HL-60 (cell line): ENCODE data around the gene CLCF1.

Source experiments
- DNase-seq, 2 experiments: peaks; one replicate each; pipeline ENCODE4 v3.0.0-alpha.2; 2010 to 2020; ENCODE audit warnings: low read depth in 1 of 2, low spot score in 1 of 2
- H3K27ac ChIP-seq: fragments of 250-450 bp; sonication (Bioruptor Pico); replicated peaks from 2 replicates; pipeline ENCODE4 v1.5.1; 2020; ENCODE audit warnings: mild to moderate bottlenecking, moderate library complexity
- H3K27me3 ChIP-seq: fragments of 250-450 bp; sonication (Bioruptor Pico); 2 replicates; pipeline ENCODE4 v1.5.1; 2021; ENCODE audit warnings: mild to moderate bottlenecking, moderate library complexity; ENCODE audit not compliant: insufficient read depth, poor library complexity, severe bottlenecking
- H3K4me3 ChIP-seq: replicated peaks from 2 replicates; pipeline ENCODE4 v1.5.1; 2011; ENCODE audit warnings: mild to moderate bottlenecking, control low read depth, low read length; ENCODE audit not compliant: insufficient read depth
- GABPA ChIP-seq: IDR thresholded peaks from 2 replicates; pipeline ENCODE4 v1.6.1; 2012; ENCODE audit warnings: low read depth
- POLR2AphosphoS5 ChIP-seq: IDR thresholded peaks from 2 replicates; pipeline ENCODE4 v1.6.1; 2012; ENCODE audit warnings: low read depth
- SPI1 ChIP-seq: IDR thresholded peaks from 2 replicates; pipeline ENCODE4 v1.6.1; 2012; ENCODE audit warnings: low read depth, mild to moderate bottlenecking, borderline replicate concordance
- TF ChIP-seq, protein P1 (sequence below): IDR thresholded peaks from one replicate; pipeline ENCODE4 v1.5.1; 2011; ENCODE audit warnings: low read length, control low read depth, inconsistent platforms; ENCODE audit not compliant: insufficient read depth
- TF ChIP-seq, protein P2 (sequence below): IDR thresholded peaks from 2 replicates; pipeline ENCODE4 v1.6.1; 2012; ENCODE audit warnings: low read depth; ENCODE audit not compliant: insufficient replicate concordance

The CLCF1 gene

DNA sequence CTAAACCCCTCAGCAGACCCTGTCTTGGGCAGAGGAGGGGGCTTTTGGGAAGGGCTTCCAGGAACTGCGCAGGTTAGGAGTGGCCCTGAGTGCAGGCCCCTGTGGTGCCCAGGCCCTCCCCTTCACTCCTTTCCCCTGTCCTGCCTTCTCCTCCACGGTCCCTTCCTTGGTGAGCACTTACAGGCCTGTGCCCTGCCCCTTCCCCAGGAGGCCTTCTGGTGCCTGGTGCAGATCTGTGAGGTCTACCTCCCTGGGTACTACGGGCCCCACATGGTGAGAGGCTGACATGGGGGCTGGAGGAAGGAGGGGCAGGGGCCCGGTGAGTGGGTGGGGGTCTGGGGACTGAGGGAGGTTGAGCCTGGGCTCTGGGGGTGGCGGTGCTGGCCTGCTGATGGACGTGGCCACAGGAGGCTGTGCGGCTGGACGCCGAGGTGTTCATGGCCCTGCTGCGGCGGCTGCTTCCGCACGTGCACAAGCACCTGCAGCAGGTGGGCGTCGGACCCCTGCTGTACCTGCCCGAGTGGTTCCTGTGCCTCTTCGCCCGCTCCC, 33.1 kb upstream of the CLCF1 start:
- Histone ChIP-seq H3K27ac (peak overlapping the region; percentile 94), H3K4me3 (no peak overlapping the region), H3K27me3 (no peaks in the 10 kb centered on the region)
- DNase-seq: no peak
- TF ChIP-seq, protein P1, sequence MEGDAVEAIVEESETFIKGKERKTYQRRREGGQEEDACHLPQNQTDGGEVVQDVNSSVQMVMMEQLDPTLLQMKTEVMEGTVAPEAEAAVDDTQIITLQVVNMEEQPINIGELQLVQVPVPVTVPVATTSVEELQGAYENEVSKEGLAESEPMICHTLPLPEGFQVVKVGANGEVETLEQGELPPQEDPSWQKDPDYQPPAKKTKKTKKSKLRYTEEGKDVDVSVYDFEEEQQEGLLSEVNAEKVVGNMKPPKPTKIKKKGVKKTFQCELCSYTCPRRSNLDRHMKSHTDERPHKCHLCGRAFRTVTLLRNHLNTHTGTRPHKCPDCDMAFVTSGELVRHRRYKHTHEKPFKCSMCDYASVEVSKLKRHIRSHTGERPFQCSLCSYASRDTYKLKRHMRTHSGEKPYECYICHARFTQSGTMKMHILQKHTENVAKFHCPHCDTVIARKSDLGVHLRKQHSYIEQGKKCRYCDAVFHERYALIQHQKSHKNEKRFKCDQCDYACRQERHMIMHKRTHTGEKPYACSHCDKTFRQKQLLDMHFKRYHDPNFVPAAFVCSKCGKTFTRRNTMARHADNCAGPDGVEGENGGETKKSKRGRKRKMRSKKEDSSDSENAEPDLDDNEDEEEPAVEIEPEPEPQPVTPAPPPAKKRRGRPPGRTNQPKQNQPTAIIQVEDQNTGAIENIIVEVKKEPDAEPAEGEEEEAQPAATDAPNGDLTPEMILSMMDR: no peak
- TF ChIP-seq SPI1 (no peak), POLR2AphosphoS5 (no peak), GABPA (no peak)
- TF ChIP-seq, protein P2, sequence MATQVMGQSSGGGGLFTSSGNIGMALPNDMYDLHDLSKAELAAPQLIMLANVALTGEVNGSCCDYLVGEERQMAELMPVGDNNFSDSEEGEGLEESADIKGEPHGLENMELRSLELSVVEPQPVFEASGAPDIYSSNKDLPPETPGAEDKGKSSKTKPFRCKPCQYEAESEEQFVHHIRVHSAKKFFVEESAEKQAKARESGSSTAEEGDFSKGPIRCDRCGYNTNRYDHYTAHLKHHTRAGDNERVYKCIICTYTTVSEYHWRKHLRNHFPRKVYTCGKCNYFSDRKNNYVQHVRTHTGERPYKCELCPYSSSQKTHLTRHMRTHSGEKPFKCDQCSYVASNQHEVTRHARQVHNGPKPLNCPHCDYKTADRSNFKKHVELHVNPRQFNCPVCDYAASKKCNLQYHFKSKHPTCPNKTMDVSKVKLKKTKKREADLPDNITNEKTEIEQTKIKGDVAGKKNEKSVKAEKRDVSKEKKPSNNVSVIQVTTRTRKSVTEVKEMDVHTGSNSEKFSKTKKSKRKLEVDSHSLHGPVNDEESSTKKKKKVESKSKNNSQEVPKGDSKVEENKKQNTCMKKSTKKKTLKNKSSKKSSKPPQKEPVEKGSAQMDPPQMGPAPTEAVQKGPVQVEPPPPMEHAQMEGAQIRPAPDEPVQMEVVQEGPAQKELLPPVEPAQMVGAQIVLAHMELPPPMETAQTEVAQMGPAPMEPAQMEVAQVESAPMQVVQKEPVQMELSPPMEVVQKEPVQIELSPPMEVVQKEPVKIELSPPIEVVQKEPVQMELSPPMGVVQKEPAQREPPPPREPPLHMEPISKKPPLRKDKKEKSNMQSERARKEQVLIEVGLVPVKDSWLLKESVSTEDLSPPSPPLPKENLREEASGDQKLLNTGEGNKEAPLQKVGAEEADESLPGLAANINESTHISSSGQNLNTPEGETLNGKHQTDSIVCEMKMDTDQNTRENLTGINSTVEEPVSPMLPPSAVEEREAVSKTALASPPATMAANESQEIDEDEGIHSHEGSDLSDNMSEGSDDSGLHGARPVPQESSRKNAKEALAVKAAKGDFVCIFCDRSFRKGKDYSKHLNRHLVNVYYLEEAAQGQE: no peak

DNA sequence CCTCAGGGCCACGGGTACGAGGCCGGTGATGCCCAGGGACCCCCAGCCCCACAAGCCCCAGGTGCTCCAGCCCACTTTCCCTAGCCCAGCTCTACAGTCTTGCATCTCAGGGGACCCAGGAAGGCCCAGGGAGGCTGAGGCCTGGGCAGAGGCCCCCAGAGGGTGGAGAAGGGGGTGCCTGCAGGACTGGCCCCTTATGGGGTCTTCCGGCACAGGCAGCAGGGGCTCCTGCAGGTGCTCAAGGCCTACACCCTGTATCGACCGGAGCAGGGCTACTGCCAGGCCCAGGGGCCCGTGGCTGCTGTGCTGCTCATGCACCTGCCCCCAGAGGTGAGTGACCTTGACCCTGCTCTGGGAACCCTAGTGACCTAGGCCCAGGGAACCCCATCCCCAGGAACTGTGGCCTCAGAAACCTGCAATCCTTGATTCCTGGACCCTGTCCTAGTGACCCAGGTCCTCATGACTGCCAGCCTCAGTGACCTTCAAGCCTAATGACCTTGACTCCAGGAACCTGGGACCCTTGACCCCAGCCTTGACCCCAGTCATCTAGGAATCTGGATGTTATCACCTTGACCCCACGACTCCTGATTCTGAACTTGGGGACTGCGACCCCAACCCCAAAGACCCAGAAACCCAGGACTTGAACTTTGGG, 32.4 kb upstream of the CLCF1 start:
- TF ChIP-seq POLR2AphosphoS5: no peak
- TF ChIP-seq, protein P2: no peak
- TF ChIP-seq, protein P1: no peak
- no peak for TF ChIP-seq GABPA
- no peak for TF ChIP-seq SPI1
- H3K27me3 ChIP-seq: no peaks in the 10 kb centered on the region
- H3K27ac ChIP-seq: peak overlapping the region; percentile 94
- DNase-seq: no peak
- H3K4me3 ChIP-seq: no peak overlapping the region

DNA sequence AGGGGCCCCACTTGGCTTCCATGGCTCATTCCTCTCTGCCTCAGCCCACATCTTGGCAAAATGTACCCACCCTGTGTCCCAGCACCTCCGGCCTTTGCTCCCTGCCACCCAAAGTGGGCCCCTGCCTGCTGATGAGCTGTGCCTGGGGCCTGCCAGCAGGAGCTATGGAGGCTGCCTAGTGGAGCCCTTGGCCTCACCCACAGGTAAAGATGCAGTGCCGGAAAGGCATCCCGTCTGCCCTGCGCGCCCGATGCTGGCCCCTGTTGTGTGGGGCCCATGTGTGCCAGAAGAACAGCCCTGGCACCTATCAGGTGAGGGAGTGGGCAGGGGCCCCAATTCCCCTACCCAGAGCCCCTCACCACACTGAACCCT, 31.8 kb upstream of the CLCF1 start:
- H3K4me3 ChIP-seq: no peak overlapping the region
- peak overlapping the region; percentile 94 for H3K27ac ChIP-seq

More for the DNA sequence above, 31.8 kb upstream of the CLCF1 start:
- TF ChIP-seq, protein P2: no peak
- TF ChIP-seq POLR2AphosphoS5: no peak
- TF ChIP-seq GABPA: no peak
- TF ChIP-seq, protein P1: no peak
- TF ChIP-seq SPI1: no peak
- DNase-seq: no peak
- H3K27me3 ChIP-seq: no peaks in the 10 kb centered on the region
